Midbrain (tissue), 1 donor: ENCODE measurements around the gene P2RX5.

ENCODE experiments used
- DNase-seq: peaks from one replicate; lab custom pipeline; 2025; lab: John Stamatoyannopoulos, UW

Gene P2RX5

GRCh38 chr17:3656755-3657587 lies 39.0 kb downstream of the P2RX5 start:
- no peak for DNase-seq

DNA sequence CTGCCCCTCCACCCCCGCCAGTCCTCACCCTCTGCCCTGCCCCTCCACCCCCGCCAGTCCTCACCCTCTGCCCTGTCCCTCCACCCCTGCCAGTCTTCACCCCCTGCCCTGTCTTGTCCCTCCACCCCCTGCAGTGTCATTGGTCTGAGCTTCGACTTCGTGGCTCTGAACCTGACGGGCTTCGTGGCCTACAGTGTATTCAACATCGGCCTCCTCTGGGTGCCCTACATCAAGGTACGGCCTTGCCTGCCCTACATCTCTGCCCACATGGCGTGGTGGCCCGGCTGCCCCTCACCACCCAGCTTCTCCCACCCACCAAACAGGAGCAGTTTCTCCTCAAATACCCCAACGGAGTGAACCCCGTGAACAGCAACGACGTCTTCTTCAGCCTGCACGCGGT lies 39.6 kb downstream of the P2RX5 start:
- DNase-seq, result no peak

DNA sequence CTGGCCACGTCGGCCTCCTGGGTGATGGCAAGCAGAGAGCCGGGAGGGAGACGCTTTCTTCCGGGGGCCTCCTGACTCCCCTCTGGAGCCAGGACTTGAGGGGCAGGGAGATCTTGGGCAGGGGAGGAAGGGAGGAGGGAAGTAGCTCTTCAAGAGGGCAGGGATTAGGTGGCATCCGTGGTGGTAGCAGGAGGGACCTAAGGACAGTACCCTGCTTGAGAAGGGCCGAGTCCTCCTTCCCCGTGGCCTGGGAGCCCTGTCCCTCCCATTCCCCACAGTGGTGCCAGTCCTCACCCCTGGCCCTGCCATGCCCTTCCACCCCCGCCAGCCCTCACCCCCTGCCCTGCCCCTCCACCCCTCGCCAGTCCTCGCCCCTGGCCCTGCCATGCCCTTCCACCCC lies 40.2 kb downstream of the P2RX5 start:
- no peak for DNase-seq

DNA sequence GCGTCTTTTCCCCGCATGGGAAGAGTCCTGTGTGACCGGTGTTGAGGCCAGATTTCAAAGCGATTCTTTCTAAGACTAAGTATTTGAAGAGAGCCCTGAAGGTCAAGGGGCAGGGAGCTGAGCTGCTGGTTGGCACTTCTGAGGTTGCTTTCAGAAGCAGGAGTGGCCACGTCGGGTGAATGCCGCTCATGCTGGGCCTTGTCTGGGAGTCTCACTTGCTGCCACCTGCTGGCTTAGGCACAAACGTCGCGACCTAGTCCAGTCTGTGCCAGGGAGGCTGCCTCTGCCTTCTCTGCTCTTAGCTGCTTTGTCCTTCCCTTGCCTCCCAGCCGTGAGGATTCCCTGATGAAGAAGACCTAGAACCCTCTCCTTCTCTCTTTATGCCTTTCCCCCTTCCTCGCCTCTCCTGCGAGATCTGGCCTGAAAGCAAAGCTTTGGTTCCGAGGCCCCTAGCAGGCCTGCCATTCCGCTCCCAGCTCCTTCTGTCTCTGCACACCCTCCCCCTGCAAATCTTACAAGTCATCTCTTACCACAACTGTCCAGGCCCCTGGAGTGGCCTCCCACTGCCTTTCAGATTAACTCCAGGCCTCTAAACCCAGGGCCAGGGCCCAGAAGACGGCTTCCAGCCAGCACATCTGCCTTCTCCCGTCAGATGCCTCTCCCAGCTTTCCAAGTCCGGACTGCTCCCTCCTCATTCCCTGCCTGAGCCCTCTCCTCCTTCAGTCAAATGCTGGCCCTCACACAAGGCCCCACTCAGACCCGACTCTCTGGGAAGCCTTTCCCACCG lies 48.0 kb downstream of the P2RX5 start:
- DNase-seq, result peak; percentile 74

GRCh38 chr17:3647251-3647650 lies 48.7 kb downstream of the P2RX5 start:
- DNase-seq, result no peak

DNA sequence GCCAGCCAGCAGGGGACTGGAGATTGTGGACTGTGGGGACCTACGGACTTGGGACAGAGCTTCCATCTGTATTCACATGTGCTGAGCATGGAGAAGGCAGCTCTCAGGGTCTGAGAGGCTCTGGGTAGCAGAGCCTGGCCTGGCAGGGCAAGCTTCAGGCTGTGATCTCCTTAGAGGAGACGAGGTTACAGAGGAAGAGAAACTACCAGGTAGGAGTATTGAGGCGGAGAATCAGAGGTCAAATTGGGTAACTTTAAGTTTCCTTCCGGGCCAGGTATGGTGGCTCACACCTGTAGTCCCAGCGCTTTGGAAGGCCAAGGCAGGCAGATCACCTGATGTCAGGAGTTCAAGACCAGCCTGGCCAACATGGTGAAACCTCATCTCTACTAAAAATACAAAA lies 50.6 kb downstream of the P2RX5 start:
- no peak for DNase-seq

DNA sequence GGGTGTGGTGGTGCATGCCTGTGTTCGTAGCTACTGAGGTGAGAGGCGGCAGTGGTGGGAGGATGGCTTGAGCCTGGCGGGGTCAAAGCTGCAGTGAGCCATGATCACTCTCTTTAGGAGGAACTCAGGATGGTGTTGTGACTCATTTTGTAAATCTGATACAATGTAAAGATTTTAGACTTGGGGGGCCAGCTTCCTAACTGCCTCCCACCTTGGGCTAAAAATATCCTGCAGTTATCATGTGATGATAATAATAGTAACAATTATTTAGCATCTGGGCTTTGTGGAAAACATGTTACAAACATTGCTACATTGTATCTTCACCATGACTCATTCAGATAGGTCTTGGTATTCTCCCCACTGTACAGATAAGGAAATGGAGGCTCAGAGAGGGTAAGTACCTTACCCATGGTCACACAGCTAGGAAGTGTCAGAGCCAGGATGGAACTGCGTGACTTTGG lies 52.0 kb downstream of the P2RX5 start:
- no peak for DNase-seq

DNA sequence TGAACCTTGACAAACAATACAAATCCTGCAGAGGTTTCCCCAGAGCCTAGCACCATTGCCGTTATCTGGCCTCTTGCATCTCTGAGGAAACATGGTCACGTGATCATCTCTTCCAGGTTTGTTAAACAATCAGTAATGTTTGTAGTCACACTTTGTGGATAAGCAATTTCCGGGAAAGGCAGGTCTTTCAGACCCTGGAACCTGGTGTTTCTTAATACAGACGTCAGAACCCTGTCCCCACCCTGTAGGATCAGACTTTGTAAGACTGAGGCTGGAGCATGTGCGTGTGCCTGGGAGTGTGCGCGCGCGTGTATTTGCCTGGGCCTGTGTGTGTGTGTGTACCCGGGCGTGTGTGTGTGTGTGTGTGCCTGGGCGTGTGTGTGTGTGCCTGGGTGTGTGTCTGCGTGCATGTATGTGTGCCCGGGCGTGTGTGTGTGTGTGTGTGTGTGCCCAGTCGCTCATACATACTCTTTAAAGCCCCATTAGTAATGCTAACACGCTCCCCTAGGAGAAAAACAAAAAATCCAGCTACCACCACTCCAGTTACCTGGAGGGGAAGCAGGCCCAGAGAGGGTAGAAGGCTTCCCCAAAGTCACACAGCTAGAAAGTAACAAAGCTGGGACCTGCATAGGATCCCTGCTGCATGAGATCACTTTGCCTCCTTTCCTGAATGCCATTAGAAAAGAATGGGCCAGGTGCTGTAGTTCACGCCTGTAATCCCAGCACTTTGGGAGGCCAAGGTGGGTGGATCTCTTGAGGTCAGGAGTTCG lies 54.1 kb downstream of the P2RX5 start:
- no peak for DNase-seq

GRCh38 chr17:3641014-3641413 lies 54.9 kb downstream of the P2RX5 start:
- no peak for DNase-seq

GRCh38 chr17:3639981-3640596 lies 55.9 kb downstream of the P2RX5 start:
- no peak for DNase-seq

DNA sequence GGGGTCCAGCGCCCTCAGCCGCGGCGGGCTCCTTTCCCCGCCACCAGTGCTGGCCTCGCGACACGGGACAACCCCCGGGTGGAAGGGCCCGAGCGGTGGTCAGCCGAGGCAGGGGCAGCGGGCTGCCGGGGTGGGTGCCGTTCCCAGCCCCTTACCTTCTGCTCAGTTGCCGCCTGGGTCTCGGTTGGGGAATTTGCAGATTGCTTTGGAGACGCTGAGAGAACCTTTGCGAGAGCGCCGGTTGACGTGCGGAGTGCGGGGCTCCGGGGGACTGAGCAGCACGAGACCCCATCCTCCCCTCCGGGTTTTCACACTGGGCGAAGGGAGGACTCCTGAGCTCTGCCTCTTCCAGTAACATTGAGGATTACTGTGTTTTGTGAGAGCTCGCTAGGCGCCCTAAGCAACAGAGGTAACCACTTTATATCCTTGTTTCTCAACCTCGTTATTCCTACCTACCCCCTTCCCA lies 59.0 kb downstream of the P2RX5 start:
- DNase-seq, result no peak

GRCh38 chr17:3636154-3636907 lies 59.6 kb downstream of the P2RX5 start, which contains the start of the genes CTNS and SHPK:
Gene CTNS, plus strand, starts transcription at chr17:3636760. Its CDS starts 3,447 bp downstream, at chr17:3640207.
Gene SHPK, minus strand, starts transcription at chr17:3636250. Its CDS starts 31 bp downstream, at chr17:3636219.
- peak; percentile 97 for DNase-seq

DNA sequence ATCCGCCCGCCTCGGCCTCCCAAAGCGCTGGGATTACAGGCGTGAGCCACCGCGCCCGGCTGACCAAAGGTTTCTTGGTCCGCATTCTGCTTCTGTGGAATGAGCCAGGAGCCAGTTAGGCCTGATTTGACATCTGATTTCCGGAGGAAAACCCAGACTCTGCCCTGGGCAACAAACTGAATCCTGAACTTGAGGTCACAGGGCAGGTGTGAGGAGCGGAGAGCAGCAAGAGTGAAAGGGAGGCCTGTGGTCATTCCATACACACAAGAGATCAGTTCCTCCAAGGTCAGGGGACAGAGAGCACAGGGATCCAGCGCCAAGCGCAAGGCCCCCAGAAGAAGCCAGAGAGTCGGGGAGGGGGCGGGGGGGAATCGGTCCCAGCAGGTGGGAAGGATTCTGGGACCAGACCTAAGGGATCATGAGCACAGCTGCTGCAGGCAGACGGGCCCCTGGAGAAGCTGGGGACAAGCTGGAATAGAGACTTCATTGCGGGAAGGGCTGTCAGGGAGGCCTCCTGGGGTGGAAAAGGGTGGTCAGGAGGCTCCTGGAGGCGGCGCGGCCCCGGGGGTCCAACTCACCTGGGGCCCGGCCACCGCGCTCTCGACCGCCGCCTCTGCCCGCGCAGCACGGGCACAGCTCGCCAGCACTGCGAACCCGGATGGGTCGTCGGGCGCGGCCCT lies 60.3 kb downstream of the P2RX5 start:
- DNase-seq, result no peak

DNA sequence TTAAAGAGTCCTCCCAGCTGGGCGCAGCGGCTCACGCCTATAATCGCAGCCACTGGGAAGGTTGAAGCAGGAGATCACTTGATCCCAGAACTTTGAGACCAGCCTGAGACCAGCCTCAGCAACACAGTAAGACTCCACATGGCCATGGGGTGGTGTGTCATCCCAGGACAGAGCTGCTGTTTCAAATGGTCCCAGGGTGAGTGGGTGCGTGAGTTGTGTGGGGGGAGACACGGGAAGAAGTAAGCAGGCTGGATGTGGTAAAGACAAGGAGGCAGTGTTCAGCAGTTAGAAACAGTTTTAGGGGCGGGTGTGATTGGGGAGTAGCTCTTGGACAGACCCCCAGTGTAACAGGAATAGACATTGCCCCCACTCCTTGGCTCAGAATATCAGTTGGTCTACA lies 63.7 kb downstream of the P2RX5 start:
- no peak for DNase-seq

GRCh38 chr17:3630781-3631180 lies 65.2 kb downstream of the P2RX5 start:
- DNase-seq, result no peak

DNA sequence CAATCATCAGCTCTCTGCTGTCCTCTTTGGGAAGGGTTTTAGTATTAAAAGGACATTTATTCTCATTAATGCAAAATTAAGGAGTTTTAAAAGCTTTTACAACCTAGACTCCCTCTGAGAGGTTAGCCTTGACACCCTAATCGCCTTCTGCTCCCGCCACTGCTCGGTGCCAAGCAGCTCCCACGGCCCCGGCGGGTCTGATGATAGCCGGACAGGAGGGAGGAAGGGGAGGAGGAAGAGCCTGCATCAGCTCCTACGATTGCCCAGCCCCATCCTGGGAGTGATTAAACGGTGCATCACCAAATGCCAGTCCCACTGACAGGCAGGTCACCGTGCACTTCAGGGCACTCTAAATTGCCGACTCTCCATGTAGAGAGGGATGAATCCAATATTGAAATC lies 68.2 kb downstream of the P2RX5 start:
- DNase-seq, result no peak

DNA sequence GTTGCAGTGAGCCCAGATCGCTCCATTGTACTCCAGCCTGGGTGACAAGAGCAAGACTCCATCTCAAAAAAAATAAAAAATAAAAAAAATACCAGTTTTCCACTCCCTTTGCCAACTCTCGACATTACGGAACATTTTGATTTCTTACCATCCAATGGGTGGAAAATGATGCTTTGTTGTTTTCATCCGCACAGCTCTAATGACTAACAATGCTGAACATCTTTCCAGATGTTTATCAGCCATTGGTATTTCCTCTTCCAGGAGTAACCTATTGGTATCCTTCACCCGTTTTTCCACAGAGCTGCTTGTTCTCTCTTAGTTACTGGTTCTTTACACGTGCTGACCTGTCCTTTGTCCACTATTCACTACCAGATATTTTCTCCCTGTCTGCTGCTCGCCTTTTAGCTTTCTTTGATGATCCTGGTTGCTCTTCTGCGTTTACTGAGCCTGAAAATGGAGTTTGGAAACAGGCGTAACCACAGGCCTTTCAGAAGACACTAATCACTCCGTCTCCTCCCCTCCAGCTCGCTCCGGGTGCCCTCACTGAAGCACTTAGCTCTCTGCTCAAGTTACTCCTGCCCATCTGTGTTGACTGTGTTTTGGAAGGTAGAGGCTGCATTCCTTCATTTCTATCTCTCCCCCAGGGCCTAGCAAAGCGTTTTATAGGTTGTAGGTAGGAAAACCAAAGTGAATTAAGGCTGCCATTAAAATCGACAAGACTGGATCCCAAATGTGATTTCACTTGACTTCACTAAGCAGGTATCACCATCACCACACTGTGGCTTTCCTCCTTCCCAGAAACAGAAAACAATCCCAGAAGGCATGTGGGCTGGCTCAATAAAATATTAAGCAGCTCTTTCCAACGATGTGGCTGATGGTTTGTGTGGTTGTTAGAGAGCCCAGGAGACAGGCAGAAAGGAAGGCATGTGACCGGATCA lies 68.9 kb downstream of the P2RX5 start:
- no peak for DNase-seq
